DOHH2 (cell line): ENCODE results near the gene OSBPL10.
A peak's percentile ranks its signal among the peaks of the same experiment; 100 is the strongest.

Experiments used
- H3F3A ChIP-seq: fragments of 200-600 bp; sonication (generic), shearing (Covaris generic); 2 replicates; pipeline ENCODE4 v1.6.0; 2016; ENCODE audit warnings: antibody characterized with exemption, mild to moderate bottlenecking; ENCODE audit not compliant: control insufficient read depth, insufficient read depth
- H3K27ac ChIP-seq: fragments of 200-600 bp; sonication (generic); 2 replicates; pipeline ENCODE4 v1.5.1; 2014; ENCODE audit warnings: low read depth, mild to moderate bottlenecking, low read length, moderate library complexity
- H3K27me3 ChIP-seq: fragments of 200-600 bp; sonication (generic); 2 replicates; pipeline ENCODE4 v1.6.1; 2014; ENCODE audit warnings: mild to moderate bottlenecking, low read length, mixed read lengths; ENCODE audit not compliant: control insufficient read depth
- H3K36me3 ChIP-seq: fragments of 200-600 bp; sonication (generic); 2 replicates; pipeline ENCODE4 v1.6.1; 2014; ENCODE audit warnings: mild to moderate bottlenecking, low read length, moderate library complexity, mixed read lengths; ENCODE audit not compliant: control insufficient read depth
- H3K4me1 ChIP-seq: fragments of 200-600 bp; sonication (generic); 2 replicates; pipeline ENCODE4 v1.6.1; 2014; ENCODE audit warnings: mild to moderate bottlenecking, low read length, mixed read lengths; ENCODE audit not compliant: control insufficient read depth
- H3K4me2 ChIP-seq: fragments of 200-600 bp; sonication (generic); 2 replicates; pipeline ENCODE4 v1.6.0; 2014; ENCODE audit warnings: mild to moderate bottlenecking, low read length, moderate library complexity
- H3K4me3 ChIP-seq: fragments of 200-600 bp; sonication (generic); 2 replicates; pipeline ENCODE4 v1.5.1; 2014; ENCODE audit warnings: mild to moderate bottlenecking, low read length, mixed read lengths
- H3K79me2 ChIP-seq: fragments of 200-600 bp; sonication (generic); 2 replicates; pipeline ENCODE4 v1.6.1; 2014; ENCODE audit warnings: mild to moderate bottlenecking, low read length, mixed read lengths; ENCODE audit not compliant: control insufficient read depth
- H3K9me2 ChIP-seq: fragments of 200-600 bp; sonication (generic); replicated peaks from 2 replicates; pipeline ENCODE4 v1.6.1; 2014; ENCODE audit warnings: mild to moderate bottlenecking, low read length, mixed read lengths; ENCODE audit not compliant: control insufficient read depth
- H3K9me3 ChIP-seq: fragments of 200-600 bp; sonication (generic); 2 replicates; pipeline ENCODE4 v1.6.1; 2014; ENCODE audit warnings: antibody characterized with exemption, low read length, mixed read lengths; ENCODE audit not compliant: control insufficient read depth, insufficient read depth
- H4K20me1 ChIP-seq: fragments of 200-600 bp; sonication (generic); 2 replicates; pipeline ENCODE4 v1.6.0; 2014; ENCODE audit warnings: low read depth, mild to moderate bottlenecking, antibody characterized with exemption, low read length, moderate library complexity; ENCODE audit not compliant: control insufficient read depth, insufficient read depth
- CTCF ChIP-seq: fragments of 200-600 bp; sonication (generic); IDR thresholded peaks from one replicate; pipeline ENCODE4 v1.5.1; 2014; ENCODE audit warnings: antibody characterized with exemption, mild to moderate bottlenecking, low read depth, low read length; ENCODE audit not compliant: poor library complexity, severe bottlenecking
- EZH2phosphoT487 ChIP-seq: fragments of 200-600 bp; sonication (generic); IDR thresholded peaks from 2 replicates; pipeline ENCODE4 v1.6.1; 2017; ENCODE audit warnings: borderline replicate concordance, mild to moderate bottlenecking, antibody characterized with exemption, low read length, moderate library complexity, mixed read lengths

The OSBPL10 gene

GRCh38 chr3:31768479-31769125, 212.5 kb downstream of the OSBPL10 start:
- no peak for TF ChIP-seq EZH2phosphoT487
- peak; percentile 18 for TF ChIP-seq CTCF
- Histone ChIP-seq H3K9me2 (no peaks in the 10 kb centered on the region), H4K20me1 (no peaks in the 10 kb centered on the region; the same call in 1 of the 2 replicates), H3F3A (no peaks in the 10 kb centered on the region), H3K27me3 (no peaks in the 10 kb centered on the region), H3K9me3 (no peaks in the 10 kb centered on the region), H3K4me2 (no peak overlapping the region), H3K27ac (no peak overlapping the region), H3K79me2 (peaks cover 35% of the 10 kb centered on the region), H3K4me1 (peaks cover 17% of the 10 kb centered on the region), H3K36me3 (peaks cover 23% of the 10 kb centered on the region), H3K4me3 (no peak overlapping the region)

- H3F3A ChIP-seq = no peaks in the 10 kb centered on the region
- no peak overlapping the region for H3K4me2 ChIP-seq
- H3K79me2 ChIP-seq = peaks cover 32% of the 10 kb centered on the region
- TF ChIP-seq CTCF (no peak), EZH2phosphoT487 (no peak)
- no peaks in the 10 kb centered on the region for H3K9me3 ChIP-seq
- no peaks in the 10 kb centered on the region; the same call in 1 of the 2 replicates for H4K20me1 ChIP-seq
- no peaks in the 10 kb centered on the region for H3K9me2 ChIP-seq
- no peaks in the 10 kb centered on the region for H3K27me3 ChIP-seq
- H3K36me3 ChIP-seq = peaks cover 22% of the 10 kb centered on the region
- H3K27ac ChIP-seq = no peak overlapping the region
- H3K4me1 ChIP-seq = peaks cover 11% of the 10 kb centered on the region
- no peak overlapping the region for H3K4me3 ChIP-seq
Measured at GRCh38 chr3:31767920-31768319, 213.1 kb downstream of the OSBPL10 start.

- Histone ChIP-seq H3K27me3 (no peaks in the 10 kb centered on the region), H3K79me2 (peaks cover 34% of the 10 kb centered on the region), H3K4me1 (peaks cover 13% of the 10 kb centered on the region), H3K4me3 (no peak overlapping the region), H3K4me2 (no peak overlapping the region), H3F3A (no peaks in the 10 kb centered on the region), H3K36me3 (peaks cover 24% of the 10 kb centered on the region), H3K9me3 (no peaks in the 10 kb centered on the region), H4K20me1 (no peaks in the 10 kb centered on the region), H3K27ac (no peak overlapping the region), H3K9me2 (no peaks in the 10 kb centered on the region)
- TF ChIP-seq EZH2phosphoT487 = no peak
- TF ChIP-seq CTCF = no peak
Measured at GRCh38 chr3:31766669-31767068, 214.4 kb downstream of the OSBPL10 start.
